GM11168 (cell line): ENCODE measurements around the gene GFRAL.

Experiments
- in situ Hi-C: fragments of 300-500 bp; cut with MboI; formaldehyde crosslinking; loops from one replicate; pipeline ENCODE4 v1.12.0; 2022; ENCODE audit warnings: low sequenced_read_pairs; ENCODE audit not compliant: unreplicated experiment

Gene GFRAL

GRCh38 chr6:55410674-55411073, 83.4 kb downstream of the GFRAL start:
- in situ Hi-C loops, result no loop called here

DNA sequence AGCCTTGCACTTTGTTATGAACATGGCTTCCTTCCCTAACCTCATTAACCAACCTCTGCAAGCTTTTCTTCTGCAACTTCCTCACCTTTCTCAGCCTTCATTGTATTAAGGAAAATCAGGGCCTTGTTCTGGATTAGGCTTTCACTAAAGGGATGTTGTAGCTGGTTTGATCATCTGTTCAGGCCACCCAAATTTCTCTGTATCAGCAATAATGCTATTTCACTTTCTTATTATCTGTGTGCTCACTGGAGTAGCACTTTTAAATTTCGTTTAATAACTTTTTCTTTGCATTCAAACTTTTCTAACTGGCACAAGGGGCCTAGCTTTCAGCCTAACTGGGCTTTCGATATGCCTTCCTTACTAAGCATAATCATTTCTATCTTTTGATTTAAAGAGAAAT, 96.7 kb downstream of the GFRAL start:
- in situ Hi-C loops, result no loop called here

DNA sequence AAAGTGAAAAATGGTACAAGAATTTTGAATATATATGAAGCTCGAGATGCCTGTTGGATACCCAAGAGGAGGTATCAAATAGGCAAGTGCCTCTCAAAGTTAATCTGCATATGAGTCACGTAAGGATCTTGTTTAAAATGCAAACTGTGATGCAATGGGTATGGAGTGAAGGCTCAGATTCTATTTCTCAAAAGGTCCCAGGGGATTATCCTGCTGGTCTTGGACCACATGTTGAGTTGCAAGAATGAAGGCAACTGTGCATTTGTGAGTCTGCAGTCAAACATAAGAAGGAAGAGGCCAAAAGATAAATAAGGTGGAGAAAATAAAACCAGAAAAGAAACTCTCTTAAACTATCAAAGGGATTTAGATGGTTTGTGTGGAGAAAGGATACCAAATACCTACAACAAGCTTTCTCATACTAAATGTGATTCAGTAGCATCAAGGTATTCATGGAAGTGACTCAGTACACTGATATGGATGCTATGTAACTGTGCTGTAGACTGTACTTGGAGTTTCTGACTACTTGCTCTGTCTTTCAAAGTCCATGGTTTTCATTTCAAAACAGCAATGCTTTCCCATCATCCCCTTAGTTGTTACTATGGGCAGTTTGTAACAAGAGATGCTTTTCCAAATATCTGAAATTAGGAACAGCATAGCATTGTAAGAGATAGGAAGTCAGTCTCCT, 106.3 kb downstream of the GFRAL start:
- in situ Hi-C loops, result no loop called here

DNA sequence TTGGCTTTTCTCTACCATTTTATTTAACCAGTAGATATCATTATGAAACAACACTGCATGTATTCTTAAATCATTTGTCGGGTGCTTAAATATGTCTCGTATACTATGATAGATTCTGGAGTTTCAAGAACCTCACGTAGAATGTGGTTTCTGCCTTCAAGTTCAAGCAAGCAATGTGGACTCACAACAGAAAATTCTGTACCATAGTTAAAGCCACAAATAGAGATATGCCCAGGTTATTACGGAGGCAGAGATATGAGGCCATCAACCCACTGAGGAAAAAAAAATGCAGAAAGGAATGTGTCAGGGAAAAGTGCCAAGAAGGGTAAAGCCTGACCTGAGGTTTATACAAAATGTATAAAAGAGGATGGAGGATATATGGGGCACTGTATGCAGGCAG, 109.9 kb downstream of the GFRAL start:
- in situ Hi-C loops, result no loop called here

- in situ Hi-C loops, result no loop called here
Measured at GRCh38 chr6:55438203-55438602, 110.9 kb downstream of the GFRAL start.

- in situ Hi-C loops, result no loop called here
Measured at GRCh38 chr6:55443238-55444134, 116.2 kb downstream of the GFRAL start.

DNA sequence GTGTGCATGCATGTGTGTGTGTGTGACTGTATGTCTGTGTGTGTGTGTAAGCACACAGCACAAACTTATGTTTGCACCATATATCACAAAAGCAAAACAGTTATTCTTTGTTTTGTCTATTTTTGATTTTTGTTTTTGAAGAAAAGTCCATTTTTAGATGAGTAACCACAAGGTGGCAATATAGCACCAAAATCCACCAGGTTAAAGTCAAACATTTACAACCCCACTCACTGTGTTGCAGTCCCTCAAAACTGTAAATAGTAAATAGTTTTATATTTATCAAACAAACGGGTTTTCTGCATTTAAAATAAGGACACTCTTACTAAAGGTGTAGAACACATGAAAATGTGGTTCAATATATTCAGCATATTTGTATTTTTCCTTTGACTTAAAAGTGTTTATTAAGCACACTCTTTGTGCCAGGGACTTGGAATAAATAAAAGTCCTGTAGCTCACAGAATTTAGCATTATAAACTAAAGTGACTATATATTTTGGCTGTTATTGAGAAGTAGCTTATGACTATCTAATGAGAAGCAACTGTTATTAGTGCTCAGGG, 118.5 kb downstream of the GFRAL start:
- in situ Hi-C loops, result no loop called here

DNA sequence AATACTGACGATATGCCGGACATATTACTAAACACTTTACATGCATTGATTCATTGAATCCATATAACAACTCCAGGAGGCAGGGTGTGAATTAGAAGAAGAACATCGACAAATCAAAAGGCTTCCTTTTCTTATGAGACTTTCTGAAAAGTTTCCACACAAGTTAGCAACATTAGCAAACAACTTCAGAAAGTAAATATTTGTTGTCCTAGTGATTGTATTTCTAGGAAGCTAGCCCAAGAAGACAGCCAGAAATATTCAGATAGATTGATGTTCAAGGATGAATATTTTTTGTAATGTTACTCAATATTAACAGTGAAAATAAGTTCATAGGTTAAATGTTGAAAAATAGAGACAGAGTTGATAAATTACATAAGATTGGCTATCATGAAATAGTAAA, 120.6 kb downstream of the GFRAL start:
- in situ Hi-C loops, result no loop called here

DNA sequence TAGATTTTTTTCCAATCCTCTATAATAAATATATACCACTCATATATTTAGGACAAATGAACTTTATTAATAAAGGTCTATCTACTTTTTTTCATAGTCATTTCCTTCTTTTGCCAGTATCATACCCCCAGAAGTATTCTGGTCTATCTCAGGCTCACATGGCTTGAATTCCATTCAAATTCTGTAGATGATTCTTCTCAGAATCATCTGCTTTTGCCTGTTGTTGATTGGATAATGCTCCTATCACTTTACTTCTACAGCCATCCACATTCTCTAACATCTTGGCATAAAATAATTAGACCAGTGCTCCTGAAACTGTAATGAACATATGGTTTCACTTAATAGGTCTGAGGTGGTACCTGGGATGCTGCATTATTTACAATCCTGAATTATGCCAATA, 121.2 kb downstream of the GFRAL start:
- in situ Hi-C loops, result no loop called here

DNA sequence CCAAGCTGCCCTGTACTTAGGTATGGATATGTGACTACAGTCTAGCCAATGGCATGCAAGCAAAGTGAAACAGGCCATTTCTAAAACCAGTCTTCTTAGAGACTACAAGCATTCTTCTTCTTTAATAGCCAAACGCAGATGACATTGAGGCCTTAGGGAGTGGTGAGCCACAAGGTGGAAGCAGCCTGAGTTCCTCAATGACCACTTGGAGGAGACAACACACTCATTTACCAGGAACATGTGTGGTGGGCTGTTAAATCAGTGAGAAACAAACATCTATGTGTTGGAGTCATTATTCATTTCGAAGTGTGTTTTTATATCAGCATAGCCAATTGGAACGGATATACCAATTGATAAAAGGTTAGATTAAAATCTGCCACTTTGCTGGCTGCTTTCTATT, 122.0 kb downstream of the GFRAL start:
- in situ Hi-C loops, result no loop called here

- in situ Hi-C loops, result no loop called here
Measured at GRCh38 chr6:55450005-55450404, 122.7 kb downstream of the GFRAL start.
